H1 (cell line): ENCODE data around the gene ACKR2. TPM values are rescaled to one million over a fixed set of nuclear protein-coding genes. Genes with fewer than 3 reads are reported as not detected.
A peak's percentile ranks its signal among the peaks of the same experiment; 100 is the strongest.

Experiments
- CTCF ChIA-PET: fragments of 300-600 bp; sonication (Branson Sonifier 250); formaldehyde crosslinking; loops from one replicate; lab custom pipeline; 2021; ENCODE audit not compliant: partially characterized antibody; lab: Charles Lee
- POLR2A ChIA-PET: fragments of 300-600 bp; sonication (Branson Sonifier 250); formaldehyde crosslinking; loops from one replicate; lab custom pipeline; 2021; ENCODE audit warnings: inconsistent platforms; ENCODE audit not compliant: partially characterized antibody; lab: Charles Lee
- DNase-seq, 2 experiments: peaks; one replicate each; pipeline versions ENCODE4 v3.0.0 to v3.0.0-alpha.2; 2010 to 2022; ENCODE audit warnings: low spot score in 2 of 2, low read depth in 1 of 2, mixed read lengths in 1 of 2
- FAIRE-seq: peaks from 2 replicates; lab custom pipeline; 2011; peaks lifted over from hg19 to GRCh38; lab: Jason Lieb, UNC
- H2AFZ ChIP-seq: 2 replicates; pipeline ENCODE4 v1.8.1; 2012; ENCODE audit warnings: low read length, inconsistent platforms
- H2AK5ac ChIP-seq: 2 replicates; pipeline ENCODE4 v1.6.1; 2013; ENCODE audit warnings: low read depth, low read length
- H2BK120ac ChIP-seq: replicated peaks from 2 replicates; pipeline ENCODE3; 2013; ENCODE audit warnings: low read depth, low read length, inconsistent platforms
- H2BK12ac ChIP-seq: 2 replicates; pipeline ENCODE4 v1.6.1; 2013; ENCODE audit warnings: low read depth, low read length
- H2BK15ac ChIP-seq: 2 replicates; pipeline ENCODE4 v1.6.1; 2013; ENCODE audit warnings: low read length
- H2BK20ac ChIP-seq: 2 replicates; pipeline ENCODE4 v1.6.1; 2013; ENCODE audit warnings: low read length
- H2BK5ac ChIP-seq: 2 replicates; pipeline ENCODE4 v1.6.1; 2013; ENCODE audit warnings: low read depth, low read length
- H3K14ac ChIP-seq: 2 replicates; pipeline ENCODE4 v1.6.1; 2013; ENCODE audit warnings: inconsistent platforms; ENCODE audit not compliant: insufficient read length
- H3K18ac ChIP-seq: 2 replicates; pipeline ENCODE4 v1.6.1; 2013; ENCODE audit warnings: low read length; ENCODE audit errors: extremely low read depth
- H3K23ac ChIP-seq: 2 replicates; pipeline ENCODE4 v1.6.1; 2013; ENCODE audit warnings: inconsistent platforms; ENCODE audit not compliant: insufficient read length
- H3K23me2 ChIP-seq: 2 replicates; pipeline ENCODE4 v1.6.1; 2013; ENCODE audit warnings: low read depth, low read length
- H3K27ac ChIP-seq: 2 replicates; pipeline ENCODE4 v1.6.1; 2011; ENCODE audit warnings: low read depth, low read length, inconsistent platforms
- H3K27me3 ChIP-seq, 4 experiments: replicated peaks in 1 of 4; 1 replicate in 1 of 4; 2 replicates in 3 of 4; pipeline versions ENCODE4 v1.6.1 to v1.8.1; 2011 to 2013; ENCODE audit warnings: low read length in 3 of 4, mild to moderate bottlenecking in 3 of 4, inconsistent platforms in 2 of 4, mixed read lengths in 2 of 4, moderate library complexity in 1 of 4; ENCODE audit not compliant: control insufficient read depth in 3 of 4, insufficient read depth in 3 of 4; ENCODE audit errors: extremely low read depth in 1 of 4
- H3K36me3 ChIP-seq, 4 experiments: 2 replicates each; pipeline versions ENCODE4 v1.6.1 to v1.8.1; 2011 to 2013; ENCODE audit warnings: mild to moderate bottlenecking in 4 of 4, low read length in 3 of 4, moderate library complexity in 2 of 4, control low read depth in 1 of 4, inconsistent platforms in 1 of 4; ENCODE audit not compliant: insufficient read depth in 4 of 4, control insufficient read depth in 2 of 4
- H3K4ac ChIP-seq: replicated peaks from 2 replicates; pipeline ENCODE3; 2013; ENCODE audit warnings: low read length, low read depth, mixed read lengths, inconsistent platforms; ENCODE audit not compliant: insufficient read length
- H3K4me1 ChIP-seq, 4 experiments: replicated peaks in 1 of 4; 1 replicate in 1 of 4; 2 replicates in 3 of 4; pipeline versions ENCODE4 v1.6.1 to v1.8.1; 2011 to 2013; ENCODE audit warnings: low read length in 3 of 4, inconsistent platforms in 2 of 4, mixed read lengths in 1 of 4; ENCODE audit not compliant: insufficient read depth in 4 of 4, control insufficient read depth in 3 of 4
- H3K4me2 ChIP-seq, 2 experiments: 2 replicates each; pipeline versions ENCODE4 v1.6.1 to v1.8.1; 2011 to 2013; ENCODE audit warnings: low read depth in 2 of 2, low read length in 2 of 2, control low read depth in 1 of 2, inconsistent platforms in 1 of 2, mild to moderate bottlenecking in 1 of 2; ENCODE audit not compliant: insufficient read depth in 1 of 2
- H3K4me3 ChIP-seq, 4 experiments: fragments of 200-600, 300-600 bp in 1 of 4; sonication (generic), shearing (Covaris generic), sonication (Bioruptor Twin) in 1 of 4; 2 replicates each; pipeline versions ENCODE4 v1.5.1 to v1.8.1; 2011 to 2016; ENCODE audit warnings: low read length in 4 of 4, low read depth in 3 of 4, control low read depth in 2 of 4, inconsistent platforms in 2 of 4, mild to moderate bottlenecking in 2 of 4, mixed read lengths in 1 of 4, moderate library complexity in 1 of 4; ENCODE audit not compliant: insufficient read depth in 2 of 4; ENCODE audit errors: extremely low read depth in 1 of 4
- H3K56ac ChIP-seq: replicated peaks from 2 replicates; pipeline ENCODE3; 2013; ENCODE audit warnings: low read depth, mild to moderate bottlenecking, mixed read lengths, low read length, inconsistent platforms; ENCODE audit not compliant: insufficient read length
- H3K79me1 ChIP-seq: 2 replicates; pipeline ENCODE4 v1.6.1; 2013; ENCODE audit warnings: low read depth, low read length, control low read depth
- H3K79me2 ChIP-seq, 2 experiments: 2 replicates each; pipeline versions ENCODE4 v1.6.1 to v1.8.1; 2012 to 2013; ENCODE audit warnings: low read length in 2 of 2, mild to moderate bottlenecking in 2 of 2, inconsistent platforms in 1 of 2; ENCODE audit not compliant: insufficient read depth in 2 of 2, control insufficient read depth in 1 of 2
- H3K9ac ChIP-seq, 4 experiments: replicated peaks in 1 of 4; 1 replicate in 1 of 4; 2 replicates in 3 of 4; pipeline versions ENCODE4 v1.6.1 to v1.8.1; 2011 to 2013; ENCODE audit warnings: low read depth in 3 of 4, low read length in 3 of 4, control low read depth in 2 of 4, mild to moderate bottlenecking in 2 of 4, moderate library complexity in 2 of 4, inconsistent platforms in 1 of 4; ENCODE audit errors: extremely low read depth in 1 of 4
- H3K9me3 ChIP-seq, 2 experiments: 2 replicates each; pipeline versions ENCODE4 v1.6.1 to v1.8.1; 2012 to 2013; ENCODE audit warnings: mild to moderate bottlenecking in 2 of 2, moderate library complexity in 2 of 2, control low read depth in 1 of 2, inconsistent platforms in 1 of 2, low read depth in 1 of 2, low read length in 1 of 2, mixed read lengths in 1 of 2; ENCODE audit not compliant: insufficient read depth in 2 of 2
- H4K20me1 ChIP-seq, 2 experiments: replicated peaks in 1 of 2; 2 replicates each; pipeline versions ENCODE3 to v1.8.1; 2011 to 2013; ENCODE audit warnings: inconsistent platforms in 2 of 2, low read length in 2 of 2, mild to moderate bottlenecking in 1 of 2; ENCODE audit not compliant: insufficient read depth in 2 of 2, control insufficient read depth in 1 of 2
- H4K5ac ChIP-seq: 2 replicates; pipeline ENCODE4 v1.6.1; 2013; ENCODE audit warnings: low read length, low read depth, mixed read lengths, inconsistent platforms; ENCODE audit not compliant: insufficient read length
- H4K8ac ChIP-seq: 2 replicates; pipeline ENCODE4 v1.8.0; 2013; ENCODE audit warnings: mild to moderate bottlenecking, moderate library complexity, low read length, inconsistent platforms; ENCODE audit not compliant: insufficient read depth; ENCODE audit errors: extremely low read depth
- H4K91ac ChIP-seq: replicated peaks from 2 replicates; pipeline ENCODE3; 2013; ENCODE audit warnings: low read length, mixed read lengths, inconsistent platforms; ENCODE audit not compliant: insufficient read length
- JUN ChIP-seq: IDR thresholded peaks from 2 replicates; pipeline ENCODE4 v1.6.1; 2011; ENCODE audit warnings: low read depth, mild to moderate bottlenecking, improper control_type of control experiment, low read length
- SIX5 ChIP-seq: IDR thresholded peaks from 2 replicates; pipeline ENCODE4 v1.6.1; 2011; ENCODE audit warnings: mild to moderate bottlenecking, low read depth, low read length
- WGBS, 2 experiments: shearing (Covaris generic) in 1 of 2; methylation state at CpG; one replicate each; pipeline versions ENCODE4 v1.1.6 to v1.1.7; 2013 to 2015; ENCODE audit warnings: low lambda C conversion rate in 2 of 2, mixed read lengths in 2 of 2, inconsistent platforms in 1 of 2, low coverage in 1 of 2, missing lambda C conversion rate in 1 of 2; ENCODE audit not compliant: insufficient replicate concordance in 2 of 2, insufficient coverage in 1 of 2, insufficient read length in 1 of 2; ENCODE audit errors: extremely low coverage in 1 of 2, missing lambda C conversion rate in 1 of 2; 5-methylcytosine and 5-hydroxymethylcytosine counted together
- polyA plus RNA-seq, 7 experiments: library from polyadenylated mRNA; depleted of rRNA in 3 of 7; stranded (reverse) in 5 of 7; unstranded in 2 of 7; fragments of >200 nt in 5 of 7; fragments of 200-250 nt in 2 of 7; gene quantifications; 1 replicate in 5 of 7; 2 replicates in 1 of 7; 4 replicates in 1 of 7; pipeline versions ENCODE4 v1.2.1 to v1.2.3, GENCODE V29; 2011 to 2013; ENCODE audit warnings: missing spikeins in 2 of 7, mixed read lengths in 2 of 7
- total RNA-seq: library from RNA; stranded (reverse); fragmentation: NEBNext Ultra II Directional; extraction: Animal tissue kit (Norgen Biotek cat#: 25700); gene quantifications from 2 replicates; pipeline ENCODE4 v1.2.1, GENCODE V29; 2021

Gene ACKR2
- total and polyA plus RNA-seq, 2 of the 8 experiments (the other 6 are each of a cell fraction or from before 2014, with no cell fraction given): 0.09 to 0.12 TPM

- Histone ChIP-seq H3K27ac (no peak overlapping the region), H2BK15ac (no peak overlapping the region), H3K23ac (no peak overlapping the region), H3K14ac (no peak overlapping the region), H2BK5ac (no peak overlapping the region), H4K20me1 (no peaks in the 10 kb centered on the region), H2AFZ (no peak overlapping the region), H3K27me3 (no peaks in the 10 kb centered on the region), H4K91ac (no peak overlapping the region), H3K79me1 (no peaks in the 10 kb centered on the region), H3K36me3 (no peaks in the 10 kb centered on the region), H4K8ac (no peak overlapping the region)
- no peak for TF ChIP-seq SIX5
- no peak for TF ChIP-seq JUN
- TF ChIP-seq, all 59 proteins: peak for 0
- DNase-seq (no peak), FAIRE-seq (no peak)
- CTCF ChIA-PET: interaction anchor here (1.6 kb wide), 1 partner anchor 14 kb away, joined by 8 read pairs; no protein-coding TSS in a partner anchor
- Histone ChIP-seq H2BK120ac (no peak overlapping the region), H2AK5ac (no peak overlapping the region), H3K18ac (peak overlapping the region; percentile 24; the same call in 1 of the 2 replicates), H3K9me3 (no peaks in the 10 kb centered on the region), H3K4me3 (no peak overlapping the region), H3K4me2 (no peak overlapping the region), H3K4me1 (peaks cover 0 to 15% (median 5%) of the 10 kb centered on the region in 4 experiments; a peak in 5 of 7 replicates), H2BK12ac (no peak overlapping the region), H3K79me2 (no peaks in the 10 kb centered on the region), H4K5ac (no peak overlapping the region), H3K23me2 (no peaks in the 10 kb centered on the region), H2BK20ac (no peak overlapping the region), H3K9ac (no peak overlapping the region), H3K56ac (no peak overlapping the region), H3K4ac (no peak overlapping the region)
- WGBS, 2 experiments: 87% methylated on average over 3 of the region's 3 CpGs; no CpG with 5 or more reads in 1 of the 2 experiments
- POLR2A ChIA-PET: interaction anchor here (1.3 kb wide), 1 partner anchor 14 kb away, joined by 5 read pairs; no protein-coding TSS in a partner anchor
Observed at GRCh38 chr3:42894698-42895579, 85.7 kb downstream of the ACKR2 start.
